Natural killer cell treated with Interleukin-12 subunit alpha and Interleukin-12 subunit beta and Interleukin-15 and Interleukin-18, amount 100 ng/mL, for 72 hours (primary cell): ENCODE measurements around the gene ACSF2. TPM values are rescaled to one million over a fixed set of nuclear protein-coding genes. Genes with fewer than 3 reads are reported as not detected.
"Not testable (repeated sequence)": the region's sequence is repeated elsewhere in the genome, so short reads cannot be mapped to it uniquely, and the experiment has no call there.

Experiments
- ATAC-seq, 2 donors: fragments of 150-1000 bp; cut with Tn5 transposase in 1 of 2; sonication (Bioruptor Pico), chemical (Tn5 transposase) in 1 of 2; 2 replicates each; pipeline ENCODE4 v1.10.0; 2021
- DNase-seq: peaks from one replicate; pipeline ENCODE4 v3.0.0; 2022; ENCODE audit warnings: low spot score
- H3K27ac Mint-ChIP-seq, 2 donors: 1 replicate in 1 of 2; 2 replicates in 1 of 2; pipeline ENCODE4 v1.8.0; 2022; ENCODE audit warnings: mixed read lengths in 2 of 2, mild to moderate bottlenecking in 1 of 2, moderate library complexity in 1 of 2
- H3K27me3 Mint-ChIP-seq, 2 donors: 1 replicate in 1 of 2; 2 replicates in 1 of 2; pipeline ENCODE4 v1.8.0; 2022; ENCODE audit warnings: mixed read lengths in 2 of 2
- H3K36me3 Mint-ChIP-seq: one replicate; pipeline ENCODE4 v1.8.0; 2022; ENCODE audit warnings: mixed read lengths
- H3K4me1 Mint-ChIP-seq, 2 donors: 1 replicate in 1 of 2; 2 replicates in 1 of 2; pipeline ENCODE4 v1.8.0; 2022; ENCODE audit warnings: low read depth in 2 of 2, mixed read lengths in 2 of 2, mild to moderate bottlenecking in 1 of 2
- H3K4me3 Mint-ChIP-seq: one replicate; pipeline ENCODE4 v1.8.0; 2022; ENCODE audit warnings: mixed read lengths
- H3K9me3 Mint-ChIP-seq: 2 replicates; pipeline ENCODE4 v1.8.0; 2022; ENCODE audit warnings: mixed read lengths
- total RNA-seq, 2 donors: library from RNA; stranded (reverse); gene quantifications; one replicate each; pipeline ENCODE4 v1.2.3, GENCODE V29; 2022

The ACSF2 gene
- total RNA-seq, 2 donors from 2014 or later = 6.9 to 13.4 TPM

DNA sequence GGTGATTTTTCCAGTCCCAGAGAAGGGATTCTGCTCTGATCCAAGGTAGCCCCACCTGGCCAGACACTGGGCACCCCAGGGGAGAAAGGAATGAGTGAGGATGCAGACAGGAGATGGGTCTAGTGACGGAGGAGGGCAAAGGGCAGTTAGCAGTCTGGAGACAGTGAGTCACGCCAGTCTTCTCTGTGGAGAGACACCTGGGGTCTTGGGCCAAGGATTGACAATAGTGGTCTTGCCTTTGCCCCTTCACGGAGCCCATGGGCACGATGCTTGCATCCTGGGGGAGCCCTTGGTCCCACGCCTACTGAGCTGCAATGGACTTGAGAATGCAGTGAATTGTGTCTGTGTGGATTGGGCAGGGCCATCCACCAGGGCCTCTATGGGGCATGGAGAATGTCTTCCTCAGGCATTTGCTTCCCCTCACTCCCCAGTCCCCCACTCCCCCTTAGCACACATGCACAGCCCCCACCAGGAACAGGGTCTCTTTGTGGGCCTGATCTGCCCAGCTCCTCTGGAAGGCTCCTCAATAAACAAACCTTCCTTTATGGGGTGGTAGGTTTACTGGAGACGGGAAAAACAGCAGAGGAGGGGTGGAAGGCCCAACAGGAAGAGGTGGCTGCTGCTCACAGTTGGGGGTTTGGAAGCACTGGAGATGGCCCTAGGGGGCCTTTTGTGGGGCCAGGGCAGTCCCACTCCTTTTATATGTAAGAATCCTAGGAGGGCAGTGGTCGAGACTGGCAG lies 41.3 kb downstream of the ACSF2 start:
- H3K27ac Mint-ChIP-seq = no peak overlapping the region
- ATAC-seq = no peak
- H3K4me1 Mint-ChIP-seq = peaks cover 4 to 5% of the 10 kb centered on the region in 2 donors

DNA sequence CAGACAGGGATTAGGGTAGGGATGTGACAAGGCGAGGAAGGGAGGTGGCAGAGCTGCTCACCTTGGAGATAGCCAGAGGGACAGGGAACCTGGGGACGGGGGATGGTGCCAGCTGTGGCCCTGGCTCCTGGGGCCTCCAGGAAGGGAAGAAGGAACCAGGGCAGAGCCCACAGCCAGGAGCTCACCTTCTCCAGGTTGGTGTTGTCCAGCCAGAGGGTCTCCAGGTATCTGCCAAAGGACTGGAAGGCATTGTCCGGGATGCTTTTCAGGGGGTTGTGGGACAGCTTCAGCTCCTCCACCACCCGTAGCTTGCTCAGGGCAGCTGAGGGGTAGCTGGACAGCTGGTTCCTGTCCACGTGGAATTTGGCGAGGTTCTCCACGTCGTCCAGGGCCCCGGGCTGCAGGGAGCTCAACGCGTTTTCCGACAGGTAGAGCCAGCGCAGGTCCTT lies 41.9 kb downstream of the ACSF2 start:
- peak overlapping the region; percentile 39 for H3K4me3 Mint-ChIP-seq
- no peaks in the 10 kb centered on the region for H3K9me3 Mint-ChIP-seq
- ATAC-seq = no peak

More for the DNA sequence above, 41.3 kb downstream of the ACSF2 start:
- DNase-seq = no peak
- peaks cover 14 to 17% of the 10 kb centered on the region in 2 donors for H3K27me3 Mint-ChIP-seq
- peak overlapping the region; percentile 39 for H3K4me3 Mint-ChIP-seq
- no peaks in the 10 kb centered on the region for H3K9me3 Mint-ChIP-seq
- no peaks in the 10 kb centered on the region for H3K36me3 Mint-ChIP-seq

DNA sequence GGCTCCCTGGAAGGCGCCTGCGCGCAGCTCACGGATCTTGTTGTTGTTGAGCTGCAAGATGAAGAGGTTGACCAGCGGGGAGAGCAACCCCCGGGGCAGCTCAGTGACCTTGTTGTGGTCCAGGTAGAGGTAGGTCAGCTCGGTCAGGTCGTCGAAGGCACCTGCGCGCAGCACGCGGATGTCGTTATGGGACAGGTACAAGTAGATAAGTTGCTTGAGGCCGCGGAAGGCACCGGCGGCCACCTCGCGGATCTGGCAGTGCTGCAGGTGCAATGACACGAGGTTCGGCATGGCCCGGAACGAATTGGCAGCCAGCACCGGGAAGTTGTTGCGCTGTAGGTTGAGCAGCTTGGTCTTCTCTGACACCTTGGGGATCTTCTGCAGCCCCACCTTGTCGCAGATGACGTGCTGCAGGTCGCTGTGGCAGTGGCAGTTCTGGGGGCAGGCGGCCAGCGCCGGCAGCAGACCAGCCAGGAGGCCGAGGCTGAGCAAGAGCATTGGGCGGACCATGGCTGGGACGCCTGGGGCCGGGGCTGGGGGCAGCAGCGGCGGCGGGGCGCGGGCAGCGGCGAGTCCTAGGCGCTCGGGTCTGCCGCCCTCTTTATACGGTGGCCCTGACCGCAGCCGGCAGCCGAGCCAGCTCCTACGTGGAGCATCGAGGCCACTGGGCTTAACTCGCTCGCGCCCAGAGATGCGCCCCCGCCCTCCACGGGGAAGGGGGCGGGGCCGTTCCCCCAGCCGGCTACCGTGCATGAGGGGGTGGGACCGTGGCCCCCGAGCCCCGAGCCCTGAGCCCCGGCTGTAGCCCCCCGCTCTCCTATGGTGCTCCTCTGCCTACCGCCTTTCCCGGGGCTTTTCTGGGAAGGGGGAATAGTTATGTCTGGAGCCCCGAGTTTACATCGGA lies 42.5 kb downstream of the ACSF2 start, which contains the start of gene CHAD:
Gene CHAD, minus strand, starts transcription at position 577 of the 904 bp plus-strand sequence. Its CDS starts 67 bp downstream, at position 510.
- Mint-ChIP-seq H3K4me3 (peak within 1 kb of the TSS; percentile 39), H3K27ac (no peak within 1 kb of the TSS), H3K4me1 (peaks cover 4 to 5% of the 10 kb centered on the region in 2 donors), H3K36me3 (no peaks in the 10 kb centered on the region), H3K27me3 (peaks cover 14 to 17% of the 10 kb centered on the region in 2 donors), H3K9me3 (no peaks in the 10 kb centered on the region)
- ATAC-seq (peak in 1 of 2 donors; percentile 37), DNase-seq (peak; percentile 59)

More for the DNA sequence above, 41.9 kb downstream of the ACSF2 start:
- no peak for DNase-seq
- no peaks in the 10 kb centered on the region for H3K36me3 Mint-ChIP-seq
- H3K27ac Mint-ChIP-seq = no peak overlapping the region
- H3K27me3 Mint-ChIP-seq = peaks cover 14 to 17% of the 10 kb centered on the region in 2 donors
- peaks cover 4 to 5% of the 10 kb centered on the region in 2 donors for H3K4me1 Mint-ChIP-seq

DNA sequence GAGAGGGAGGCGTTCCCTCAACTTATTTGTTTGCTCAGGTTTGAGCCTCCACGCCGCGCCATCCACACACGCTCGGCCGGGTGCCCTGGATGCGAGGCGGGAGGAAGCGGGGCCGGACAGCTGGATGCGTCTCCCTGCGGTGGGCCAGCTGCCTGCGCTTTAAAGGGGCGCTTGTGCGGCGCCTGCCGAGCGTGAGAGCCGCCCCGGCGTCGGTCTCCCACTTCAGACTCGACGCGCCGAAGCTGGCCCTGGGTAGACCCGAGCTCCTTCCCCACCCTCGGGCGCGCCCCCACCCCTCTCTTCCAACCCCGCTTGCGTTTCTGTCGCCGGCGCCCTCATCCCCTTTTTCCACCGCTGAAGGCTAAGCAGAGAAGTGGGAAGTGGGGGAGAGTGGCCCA lies 43.2 kb downstream of the ACSF2 start:
- no peak overlapping the region for H3K4me3 Mint-ChIP-seq
- DNase-seq (peak; percentile 55), ATAC-seq (no peak)
- no peaks in the 10 kb centered on the region for H3K36me3 Mint-ChIP-seq
- H3K27me3 Mint-ChIP-seq = peaks cover 14 to 17% of the 10 kb centered on the region in 2 donors
- H3K4me1 Mint-ChIP-seq = peaks cover 4 to 5% of the 10 kb centered on the region in 2 donors
- H3K9me3 Mint-ChIP-seq = no peaks in the 10 kb centered on the region
- no peak overlapping the region for H3K27ac Mint-ChIP-seq

DNA sequence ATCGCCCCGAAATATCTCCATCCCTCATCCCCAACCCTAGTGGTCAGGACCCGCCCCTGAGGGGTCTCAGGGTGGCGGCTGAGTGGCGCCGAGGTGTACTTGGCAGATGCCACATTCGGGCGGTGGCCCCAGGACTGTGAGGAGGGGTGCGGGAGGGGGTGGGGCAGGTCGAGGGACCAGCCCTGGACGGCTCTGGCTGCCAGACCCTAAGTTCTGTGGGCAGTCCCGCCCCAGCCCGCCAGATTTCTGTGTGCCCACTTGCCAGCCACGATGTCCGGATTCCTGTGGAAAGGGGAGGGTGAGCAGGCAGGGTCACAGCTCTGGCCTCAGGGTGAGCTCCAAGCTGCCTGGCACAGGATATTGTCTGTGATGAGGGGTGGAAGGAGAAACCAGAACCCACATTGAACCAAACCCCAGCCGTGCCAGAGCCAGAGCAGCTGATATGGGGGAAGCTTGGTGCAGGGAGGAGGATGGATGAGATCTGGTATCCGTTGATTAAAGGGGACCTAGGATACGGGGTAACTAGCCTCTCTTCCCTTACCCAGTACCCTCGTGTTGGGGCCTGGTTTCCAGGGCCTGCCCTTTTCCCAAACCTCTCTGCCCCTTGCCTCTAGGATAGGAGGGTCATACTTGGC lies 43.8 kb downstream of the ACSF2 start:
- no peak overlapping the region for H3K27ac Mint-ChIP-seq
- H3K4me3 Mint-ChIP-seq = no peak overlapping the region
- peaks cover 4 to 5% of the 10 kb centered on the region in 2 donors for H3K4me1 Mint-ChIP-seq
- no peaks in the 10 kb centered on the region for H3K36me3 Mint-ChIP-seq
- no peaks in the 10 kb centered on the region for H3K9me3 Mint-ChIP-seq
- peaks cover 14 to 17% of the 10 kb centered on the region in 2 donors for H3K27me3 Mint-ChIP-seq
- ATAC-seq = no peak
- no peak for DNase-seq

- no peaks in the 10 kb centered on the region for H3K36me3 Mint-ChIP-seq
- H3K4me3 Mint-ChIP-seq = no peak overlapping the region
- DNase-seq = no peak
- H3K27ac Mint-ChIP-seq = no peak overlapping the region
- no peaks in the 10 kb centered on the region for H3K9me3 Mint-ChIP-seq
- peaks cover 14 to 17% of the 10 kb centered on the region in 2 donors for H3K27me3 Mint-ChIP-seq
- ATAC-seq = no peak
- H3K4me1 Mint-ChIP-seq = peaks cover 4 to 5% of the 10 kb centered on the region in 2 donors
Measured at GRCh38 chr17:50470426-50470825, 44.4 kb downstream of the ACSF2 start.

DNA sequence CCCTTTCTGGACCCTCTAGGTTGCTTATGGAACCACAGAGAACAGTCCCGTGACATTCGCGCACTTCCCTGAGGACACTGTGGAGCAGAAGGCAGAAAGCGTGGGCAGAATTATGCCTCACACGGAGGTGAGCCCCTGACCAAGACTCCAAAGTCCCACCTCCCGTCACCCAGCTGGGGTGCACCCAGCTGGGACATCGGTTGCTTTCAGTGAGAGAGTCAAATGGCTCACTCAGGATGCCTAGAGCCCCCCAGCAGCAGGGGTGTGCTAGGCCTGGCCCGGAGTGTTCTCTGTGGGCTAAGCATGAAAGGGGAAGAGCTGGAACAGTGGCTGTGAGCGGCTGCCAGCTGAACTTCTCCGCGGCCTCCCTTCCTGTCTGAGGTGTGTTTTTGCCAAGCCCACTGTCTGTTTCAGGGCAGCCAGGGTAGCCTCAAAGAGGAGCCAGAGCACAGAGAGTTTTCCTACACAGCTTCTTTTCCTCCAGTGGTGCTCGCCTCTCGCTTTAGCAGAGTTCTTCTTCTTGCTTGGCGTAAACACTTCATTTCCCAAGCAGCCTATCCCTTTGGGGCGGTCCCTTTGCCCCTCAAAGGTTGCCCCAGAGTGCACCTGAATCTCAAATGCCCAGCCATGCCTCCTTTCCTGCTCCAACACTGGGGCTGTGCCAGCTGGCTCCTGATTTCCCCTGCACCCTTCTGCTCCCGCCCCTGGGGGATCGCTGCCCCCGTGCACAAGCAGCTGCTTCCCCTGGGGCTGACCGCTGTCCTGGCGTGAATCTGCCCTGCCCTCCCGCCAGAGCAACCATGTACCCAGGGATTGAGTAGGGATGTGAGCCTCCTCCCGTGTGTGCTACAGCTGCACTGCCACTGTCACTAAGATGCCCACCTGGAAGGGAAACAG lies 45.2 kb downstream of the ACSF2 start:
- Mint-ChIP-seq H3K27ac (no peak overlapping the region), H3K4me3 (no peak overlapping the region), H3K27me3 (peaks cover 14 to 18% of the 10 kb centered on the region in 2 donors), H3K9me3 (no peaks in the 10 kb centered on the region), H3K36me3 (no peaks in the 10 kb centered on the region), H3K4me1 (peaks cover 4 to 5% of the 10 kb centered on the region in 2 donors)
- DNase-seq (peak; percentile 26), ATAC-seq (no peak)

DNA sequence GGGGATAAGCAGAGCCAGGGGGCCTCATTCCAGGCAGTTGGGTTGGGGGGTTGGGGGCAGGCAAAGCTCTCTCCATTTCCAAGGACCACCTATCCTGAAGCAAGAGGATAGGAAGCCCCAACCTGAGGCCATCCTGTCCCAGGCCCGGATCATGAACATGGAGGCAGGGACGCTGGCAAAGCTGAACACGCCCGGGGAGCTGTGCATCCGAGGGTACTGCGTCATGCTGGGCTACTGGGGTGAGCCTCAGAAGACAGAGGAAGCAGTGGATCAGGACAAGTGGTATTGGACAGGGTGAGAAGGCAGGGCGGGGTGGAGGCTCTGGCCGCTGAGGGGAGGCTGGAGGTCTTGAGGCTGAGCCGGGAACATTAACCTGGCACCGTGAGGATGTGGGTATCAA lies 46.3 kb downstream of the ACSF2 start:
- Mint-ChIP-seq H3K4me3 (no peak overlapping the region), H3K4me1 (peaks cover 4 to 5% of the 10 kb centered on the region in 2 donors), H3K27me3 (peaks cover 12 to 15% of the 10 kb centered on the region in 2 donors), H3K27ac (no peak overlapping the region), H3K9me3 (no peaks in the 10 kb centered on the region), H3K36me3 (no peaks in the 10 kb centered on the region)
- DNase-seq (no peak), ATAC-seq (no peak)

DNA sequence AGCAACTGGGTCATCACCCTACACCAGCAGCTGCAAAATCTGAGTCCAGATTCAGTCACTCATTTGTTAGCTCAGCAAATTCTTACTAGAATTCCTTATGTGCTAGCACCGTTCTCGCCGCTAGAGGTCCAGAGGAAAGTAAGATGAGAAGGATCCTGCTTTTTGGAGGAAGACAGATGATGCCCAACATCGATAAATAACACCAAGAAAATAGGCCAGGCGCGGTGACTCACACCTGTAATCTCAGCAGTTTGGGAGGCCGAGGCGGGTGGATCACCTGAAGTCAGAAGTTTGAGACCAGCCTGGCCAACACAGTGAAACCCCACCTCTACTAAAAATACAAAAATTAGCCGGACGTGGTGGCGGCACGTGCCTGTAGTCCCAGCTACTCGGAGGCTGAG lies 46.7 kb downstream of the ACSF2 start:
- H3K4me3 Mint-ChIP-seq, ATAC-seq, H3K9me3 Mint-ChIP-seq, DNase-seq, H3K36me3 Mint-ChIP-seq, H3K27ac Mint-ChIP-seq, H3K4me1 Mint-ChIP-seq: not testable (repeated sequence)
- H3K27me3 Mint-ChIP-seq = peaks cover 8 to 11% of the 10 kb centered on the region in 2 donors

GRCh38 chr17:50473901-50474300 lies 47.9 kb downstream of the ACSF2 start:
- DNase-seq (no peak), ATAC-seq (no peak)
- H3K27ac Mint-ChIP-seq = no peak overlapping the region
- H3K27me3 Mint-ChIP-seq = peaks cover 0 to 6% of the 10 kb centered on the region in 2 donors
- H3K4me3 Mint-ChIP-seq = no peak overlapping the region
- H3K36me3 Mint-ChIP-seq = no peaks in the 10 kb centered on the region
- peaks cover 6 to 7% of the 10 kb centered on the region in 2 donors for H3K4me1 Mint-ChIP-seq
- H3K9me3 Mint-ChIP-seq = no peaks in the 10 kb centered on the region

- DNase-seq = no peak
- Mint-ChIP-seq H3K4me1 (peaks cover 10 to 12% of the 10 kb centered on the region in 2 donors), H3K27me3 (peaks cover 0 to 6% of the 10 kb centered on the region in 2 donors), H3K27ac (no peak overlapping the region), H3K4me3 (no peak overlapping the region), H3K36me3 (no peaks in the 10 kb centered on the region), H3K9me3 (no peaks in the 10 kb centered on the region)
- no peak for ATAC-seq
Measured at GRCh38 chr17:50474523-50474922, 48.5 kb downstream of the ACSF2 start.

GRCh38 chr17:50475362-50475761 lies 49.3 kb downstream of the ACSF2 start:
- DNase-seq = no peak

More at GRCh38 chr17:50475362-50475761, 49.3 kb downstream of the ACSF2 start:
- Mint-ChIP-seq H3K27ac (no peak overlapping the region), H3K4me3 (no peak overlapping the region), H3K36me3 (no peaks in the 10 kb centered on the region), H3K4me1 (peaks cover 19 to 20% of the 10 kb centered on the region in 2 donors), H3K27me3 (peaks cover 0 to 6% of the 10 kb centered on the region in 2 donors), H3K9me3 (no peaks in the 10 kb centered on the region)
- no peak for ATAC-seq
